HG02943 (cell line): ENCODE data around the gene RAD52.
"Not testable (repeated sequence)": the region's sequence is repeated elsewhere in the genome, so short reads cannot be mapped to it uniquely, and the experiment has no call there.

Source experiments
- ATAC-seq: cut with Tn5 transposase; IDR thresholded peaks from one replicate; pipeline ENCODE4 v1.9.1; 2021; ENCODE audit warnings: mild to moderate bottlenecking, low read depth, moderate library complexity; ENCODE audit not compliant: unreplicated experiment

The RAD52 gene

DNA sequence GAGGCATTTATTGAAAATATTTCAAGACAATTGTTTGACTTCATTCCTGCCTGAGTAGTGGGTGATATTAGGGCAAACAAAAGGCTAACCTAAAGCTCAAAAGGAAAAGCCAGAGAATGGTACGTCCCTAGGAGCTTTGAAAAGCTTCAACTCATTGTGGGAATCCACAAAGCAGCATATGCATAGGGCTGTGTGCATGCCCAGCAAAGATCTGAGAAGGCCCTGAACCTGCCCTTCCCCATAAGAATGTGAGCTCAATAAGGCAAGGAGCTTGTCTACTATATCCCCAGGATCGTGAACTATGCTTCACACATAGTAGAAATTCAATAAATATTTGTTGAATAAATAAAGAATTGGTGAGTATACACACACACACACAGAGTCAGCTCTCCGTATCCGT is 19.1 kb upstream of the RAD52 start:
- no peak for ATAC-seq

DNA sequence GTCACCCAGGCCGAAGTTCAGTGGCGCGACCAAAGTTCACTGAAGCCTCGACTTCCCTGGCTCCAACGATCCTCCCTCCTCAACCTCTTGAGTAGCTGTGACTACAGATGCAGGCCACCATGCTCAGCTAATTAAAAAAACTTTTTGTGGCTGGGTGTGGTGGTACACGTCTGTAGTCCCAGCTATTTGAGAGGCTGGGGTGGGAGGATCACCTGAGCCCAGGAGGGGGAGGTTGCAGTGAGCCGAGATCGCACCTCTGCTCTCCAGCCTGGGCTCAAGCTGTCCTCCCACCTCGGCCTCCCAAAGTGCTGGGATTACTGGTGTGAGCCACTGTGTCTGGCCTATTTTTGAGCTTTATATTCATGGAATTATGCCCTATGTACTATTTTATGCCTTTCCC is 18.1 kb upstream of the RAD52 start:
- no peak for ATAC-seq

DNA sequence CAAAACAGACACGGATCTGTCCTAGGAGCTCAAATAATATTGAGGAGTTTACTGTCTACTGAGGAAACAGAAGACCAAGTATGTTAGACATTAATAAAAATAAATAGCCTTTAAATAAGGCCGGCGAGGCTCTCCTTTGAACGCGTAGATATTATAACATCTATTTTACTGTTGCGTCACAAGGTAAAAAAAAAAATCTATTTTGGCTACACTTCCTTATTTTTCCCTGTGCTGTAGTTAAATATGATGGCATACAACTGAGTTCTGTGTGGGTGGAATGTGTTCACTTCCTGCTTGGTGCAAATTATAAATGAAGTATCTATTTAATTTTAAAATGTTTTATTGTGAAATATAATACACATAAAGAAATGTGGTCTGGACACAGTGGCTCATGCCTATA is 17.2 kb upstream of the RAD52 start:
- ATAC-seq, result no peak

DNA sequence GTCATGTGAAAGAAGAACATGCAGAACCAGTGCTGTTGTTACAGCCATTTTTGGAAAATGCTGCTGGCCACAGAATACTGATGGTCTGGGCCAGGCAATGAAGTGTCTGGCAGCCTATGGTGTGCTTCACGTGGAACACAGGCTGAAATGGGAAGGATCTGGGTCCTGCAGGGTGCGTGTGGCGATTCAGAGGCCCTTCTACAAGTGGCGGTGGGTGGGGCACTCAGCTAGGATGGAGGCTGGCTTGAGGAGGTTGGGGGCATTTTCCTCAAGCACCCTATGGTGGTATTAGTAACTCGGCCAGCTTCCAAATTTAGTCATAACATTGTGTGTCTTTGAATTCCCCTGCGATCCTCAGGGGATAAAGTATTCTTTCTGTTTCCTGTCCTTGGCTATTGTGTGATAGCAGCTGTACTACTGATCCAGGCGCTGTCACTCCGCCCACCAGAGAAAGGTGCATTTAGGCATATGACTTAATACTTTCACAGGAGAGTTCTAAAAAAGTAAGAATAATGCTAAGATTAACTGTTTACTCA is 9.2 kb upstream of the RAD52 start:
- no peak for ATAC-seq

DNA sequence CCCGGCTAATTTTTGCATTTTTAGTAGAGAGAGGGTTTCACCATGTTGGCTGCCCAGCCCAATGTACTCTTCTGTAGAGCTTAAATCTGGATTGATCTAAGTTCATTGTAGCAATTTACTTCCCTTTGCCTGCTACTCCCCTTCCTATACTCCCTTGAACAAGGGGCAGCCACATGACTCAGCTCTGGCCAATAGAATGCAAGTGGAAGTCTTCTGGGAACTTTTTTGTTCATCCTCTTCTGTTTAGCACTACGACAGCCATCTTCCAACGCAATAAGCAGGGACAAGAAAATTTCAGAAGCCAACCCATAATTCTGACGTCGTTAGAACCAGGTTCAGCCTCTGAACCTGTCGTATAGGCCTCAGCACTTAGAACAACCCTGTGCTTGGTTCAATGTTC is 6.4 kb upstream of the RAD52 start:
- no peak for ATAC-seq

DNA sequence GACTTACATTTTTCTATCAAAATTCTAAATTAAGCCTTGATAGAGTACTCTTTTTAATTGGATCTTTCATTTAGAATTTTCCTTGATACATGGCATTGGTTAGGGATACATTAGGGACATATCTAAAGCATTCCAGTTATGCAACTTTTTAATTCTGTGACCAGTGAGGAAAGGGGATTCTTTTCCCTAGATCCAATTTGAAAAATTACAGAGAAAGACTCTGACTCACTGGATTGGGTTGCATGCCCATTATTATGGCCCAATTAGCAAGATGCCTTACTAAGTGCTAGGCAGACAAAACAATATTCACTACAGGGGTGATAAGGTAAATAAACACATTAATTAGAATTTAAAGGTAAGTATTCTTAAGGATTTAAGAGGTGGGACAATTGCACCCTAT is 5.2 kb upstream of the RAD52 start:
- ATAC-seq, result no peak

DNA sequence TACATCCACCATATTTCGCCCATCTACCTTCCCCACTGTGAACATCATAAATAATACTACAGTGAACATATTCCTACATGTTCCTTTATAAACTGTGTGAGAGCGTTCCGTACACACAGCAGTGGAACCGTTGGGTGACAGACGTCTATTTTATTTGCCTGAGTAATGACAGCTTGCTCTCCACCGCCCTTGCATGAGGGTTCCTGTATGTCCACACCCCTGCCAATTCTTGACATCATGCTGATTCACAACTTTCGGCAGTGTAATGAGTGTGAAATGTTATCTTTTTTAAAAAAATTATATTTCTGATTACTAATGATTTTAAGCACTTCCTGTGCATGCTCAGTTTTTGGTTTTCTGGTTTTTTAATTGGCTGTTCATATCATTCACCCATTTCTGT is 4.3 kb upstream of the RAD52 start:
- no peak for ATAC-seq

DNA sequence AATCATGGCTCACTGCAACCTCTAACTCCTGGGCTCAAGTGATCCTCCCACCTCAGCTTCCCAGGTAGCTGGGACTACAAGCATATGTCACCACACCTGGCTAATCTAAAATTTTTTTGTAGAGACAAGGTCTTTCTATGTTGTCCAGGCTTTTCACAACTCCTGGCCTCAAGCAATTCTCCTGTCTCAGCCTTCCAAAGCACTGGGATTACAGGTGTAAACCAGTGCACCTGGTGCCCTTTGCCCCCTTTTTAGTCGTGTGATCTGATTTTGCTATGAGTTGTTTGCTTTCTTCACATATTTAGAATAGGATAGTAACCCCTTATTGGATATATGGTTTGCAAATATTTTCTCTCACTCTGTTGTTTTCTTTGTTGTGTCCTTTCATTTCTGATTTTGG is 1.7 kb upstream of the RAD52 start:
- ATAC-seq, result no peak

DNA sequence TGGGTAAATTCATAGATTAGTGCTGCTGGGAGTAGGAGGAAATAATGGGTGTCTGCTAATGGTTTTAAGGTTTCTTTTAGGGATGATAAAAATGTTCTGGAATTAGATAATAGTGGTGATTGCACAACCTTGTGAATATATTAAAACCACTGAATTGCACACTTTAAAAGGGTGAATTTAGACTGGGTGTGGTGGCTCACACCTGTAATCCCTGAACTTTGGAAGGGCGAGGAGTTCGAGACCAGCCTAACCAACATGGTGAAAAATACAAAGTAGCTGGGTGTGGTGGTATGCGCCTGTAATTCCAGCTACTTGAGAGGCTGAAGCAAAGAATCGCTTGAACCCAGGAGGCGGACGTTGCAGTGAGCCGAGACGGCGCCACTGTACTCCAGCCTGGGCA is 1.3 kb downstream of the RAD52 start:
- no peak for ATAC-seq

DNA sequence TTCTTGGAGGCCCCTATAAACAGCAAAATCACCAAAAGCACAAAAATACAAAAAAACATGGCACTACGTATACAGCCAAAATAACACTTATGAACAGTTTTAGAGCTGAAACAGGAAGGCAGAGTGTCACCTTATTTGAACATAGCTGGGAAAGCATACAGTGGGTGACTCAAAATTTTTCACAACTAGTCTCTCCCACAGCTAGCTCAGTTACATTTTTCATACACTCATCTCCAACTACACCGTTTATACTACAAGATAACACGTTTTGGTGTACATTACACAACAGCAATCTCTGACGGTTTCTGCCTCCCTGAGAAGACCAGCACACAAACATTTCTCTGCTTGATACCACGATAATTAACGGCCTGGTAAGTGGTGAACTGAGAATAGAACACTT is 2.9 kb downstream of the RAD52 start:
- ATAC-seq, result no peak

DNA sequence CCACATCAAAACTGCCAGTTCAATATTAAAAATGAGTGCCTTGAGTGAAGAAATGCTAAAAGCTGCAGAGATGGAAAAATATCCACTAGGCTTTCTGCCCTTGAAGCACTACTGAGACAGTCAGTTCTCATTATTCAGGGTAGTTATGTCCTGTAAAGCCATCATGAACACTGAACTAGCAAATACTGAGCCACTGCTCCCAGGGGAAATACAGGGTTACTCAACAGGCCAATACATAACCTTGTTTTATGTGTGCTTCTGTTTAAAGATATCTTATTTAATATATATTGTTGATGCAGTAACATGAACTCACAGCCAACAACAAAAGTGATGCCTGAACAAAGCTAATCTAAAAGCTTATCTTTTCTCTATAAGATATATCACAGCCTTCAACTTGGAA is 3.3 kb downstream of the RAD52 start:
- no peak for ATAC-seq

DNA sequence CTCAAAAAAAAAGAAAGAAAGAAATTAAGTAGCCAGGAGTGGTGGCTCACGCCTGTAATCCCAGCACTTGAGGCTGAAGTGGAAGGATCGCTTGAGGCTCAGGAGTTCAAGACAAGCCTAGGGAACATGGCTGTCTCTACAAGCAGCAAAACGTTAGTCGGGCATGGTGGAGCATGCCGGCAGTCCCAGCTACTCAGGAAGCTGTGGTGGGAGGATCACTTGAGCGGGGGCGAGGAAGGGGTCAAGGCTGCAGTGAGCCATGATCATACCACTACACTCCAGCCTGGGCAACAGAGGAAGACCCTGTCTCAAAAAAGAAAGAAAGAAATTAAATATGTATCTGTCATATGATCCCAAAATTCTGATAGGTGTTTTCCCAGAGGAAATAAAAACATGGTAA is 5.3 kb downstream of the RAD52 start:
- no peak for ATAC-seq

DNA sequence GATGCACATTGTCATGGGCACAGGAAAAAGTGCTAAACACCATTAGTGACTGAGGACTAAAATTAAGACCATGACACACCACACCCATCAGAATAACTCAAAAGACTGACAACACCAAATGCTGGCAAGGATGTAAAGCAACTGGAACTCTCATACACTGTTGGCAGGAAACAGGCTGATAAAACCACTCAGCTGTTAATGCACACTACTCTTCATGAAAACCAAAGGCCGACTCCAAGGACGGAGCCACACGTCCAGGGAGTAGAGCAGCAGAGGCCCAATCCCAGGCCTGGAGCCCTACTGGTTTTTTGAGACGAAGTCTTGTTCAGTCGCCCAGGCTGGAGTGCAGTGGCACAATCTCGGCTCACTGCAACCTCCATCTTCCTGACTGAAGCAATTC is 6.4 kb downstream of the RAD52 start:
- no peak for ATAC-seq

DNA sequence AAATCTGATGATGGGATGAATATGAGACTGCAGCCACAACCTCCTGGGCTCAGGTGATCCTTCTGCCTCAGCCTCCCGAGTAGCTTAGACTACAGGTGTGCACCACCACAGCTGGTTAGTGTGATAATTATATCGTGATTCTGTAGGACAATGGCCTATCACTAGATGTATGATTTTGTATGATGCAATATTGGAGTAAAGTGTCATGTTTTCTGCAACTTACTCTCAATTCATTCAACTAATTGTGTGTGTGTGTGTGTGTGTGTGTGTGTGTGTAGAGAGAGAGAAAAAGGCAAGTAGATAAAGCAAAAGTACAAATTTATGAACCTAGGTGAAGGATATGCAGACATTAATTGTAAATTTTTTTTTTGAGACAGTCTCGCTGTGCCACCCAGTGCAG is 10.7 kb downstream of the RAD52 start:
- no peak for ATAC-seq

DNA sequence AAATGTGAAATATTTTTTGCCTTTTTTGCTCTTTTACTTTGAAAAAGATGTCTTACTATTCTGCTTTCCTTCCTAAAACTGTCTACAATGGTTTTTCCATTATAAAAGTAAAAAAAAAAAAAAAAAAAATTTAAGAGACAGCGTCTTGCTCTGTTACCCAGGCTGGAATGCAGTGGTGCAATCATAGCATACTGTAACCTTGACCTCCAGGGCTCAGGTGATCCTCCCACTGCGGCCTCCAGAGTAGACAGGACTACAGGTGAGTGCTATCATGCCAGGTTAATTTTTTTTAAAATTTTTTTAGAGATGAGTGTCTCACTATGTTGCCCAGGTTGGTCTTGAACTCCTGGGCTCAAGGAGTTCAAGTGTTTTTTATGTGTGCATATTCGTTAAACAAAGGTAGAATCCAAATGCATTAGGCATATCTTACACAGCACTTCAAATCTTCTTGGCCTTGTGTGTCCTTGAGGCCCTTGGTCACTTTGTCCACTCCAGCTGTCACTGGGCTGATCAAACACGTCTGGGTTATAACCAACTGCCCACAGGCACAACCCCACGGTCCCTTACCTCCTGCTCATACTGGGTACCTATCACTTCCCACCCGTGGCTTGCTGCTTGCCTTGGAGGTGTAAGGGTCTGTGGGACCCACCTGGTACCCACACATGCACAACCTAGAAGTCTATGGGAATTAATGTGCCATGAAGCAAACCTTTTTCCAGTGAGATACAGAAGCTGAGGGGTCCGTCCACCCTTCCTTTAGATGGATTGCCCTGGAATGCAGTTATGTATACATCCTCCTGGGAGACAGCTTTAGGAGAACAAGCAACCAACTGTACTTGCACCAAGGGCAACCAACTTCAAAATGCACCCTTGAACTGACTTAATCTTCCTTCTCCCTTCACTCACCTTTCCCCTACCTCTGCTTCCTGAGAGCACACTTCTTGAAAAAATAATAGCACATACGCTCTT is 12.8 kb downstream of the RAD52 start:
- no peak for ATAC-seq

DNA sequence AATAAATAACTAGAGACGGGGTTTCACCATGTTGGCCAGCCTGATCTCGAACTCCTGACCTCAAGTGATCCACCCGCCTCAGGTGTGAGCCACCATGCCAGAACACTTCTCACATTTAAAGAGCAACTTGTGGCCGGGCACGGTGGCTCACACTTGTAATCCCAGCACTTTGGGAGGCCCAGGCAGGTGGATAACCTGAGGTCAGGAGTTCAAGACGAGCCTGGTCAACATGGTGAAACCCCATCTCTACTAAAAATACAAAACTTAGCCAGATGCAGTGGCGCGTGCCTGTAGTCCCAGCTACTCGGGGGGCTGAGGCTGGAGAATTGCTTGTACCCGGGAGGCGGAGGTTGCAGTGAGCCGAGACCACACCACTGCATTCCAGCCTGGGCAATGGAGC is 13.6 kb downstream of the RAD52 start:
- not testable (repeated sequence) for ATAC-seq

DNA sequence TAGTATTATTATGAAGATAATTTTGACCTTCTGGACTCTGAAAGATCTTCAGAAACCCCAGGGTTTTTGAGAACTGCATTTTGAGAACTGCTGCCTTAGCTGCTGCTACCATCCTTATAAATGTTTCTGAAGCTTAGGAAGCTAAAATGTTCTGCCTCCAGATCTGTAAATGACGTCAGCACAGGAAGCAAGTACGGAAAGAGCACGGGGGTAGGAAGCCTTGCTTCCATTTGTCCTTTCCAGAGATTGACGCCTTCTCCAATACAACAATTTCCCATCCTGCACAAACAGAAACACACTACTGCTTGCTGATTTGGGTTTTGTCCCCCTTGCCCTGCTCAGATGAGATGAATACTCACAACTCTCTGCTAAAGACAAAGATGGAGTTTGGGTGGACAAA is 17.9 kb downstream of the RAD52 start:
- no peak for ATAC-seq

DNA sequence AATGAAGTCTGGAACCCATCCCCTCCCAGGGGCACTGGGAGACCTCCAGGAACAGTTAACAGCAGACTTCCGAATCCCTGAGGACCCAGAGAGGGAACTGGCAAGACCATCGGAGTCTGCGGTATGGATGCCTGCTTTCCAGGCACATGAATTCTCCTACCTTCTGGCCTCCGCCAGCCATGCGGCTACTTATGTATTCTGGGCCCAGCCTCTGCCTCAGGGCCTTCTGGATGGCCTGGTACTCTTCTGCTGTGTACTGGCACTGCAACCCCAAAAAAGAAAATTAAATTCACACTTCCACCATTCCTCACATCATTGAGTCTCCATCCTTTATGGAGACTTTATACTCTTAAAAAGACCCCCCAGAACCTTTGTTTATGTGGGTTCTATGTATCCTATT is 18.4 kb downstream of the RAD52 start:
- no peak for ATAC-seq

DNA sequence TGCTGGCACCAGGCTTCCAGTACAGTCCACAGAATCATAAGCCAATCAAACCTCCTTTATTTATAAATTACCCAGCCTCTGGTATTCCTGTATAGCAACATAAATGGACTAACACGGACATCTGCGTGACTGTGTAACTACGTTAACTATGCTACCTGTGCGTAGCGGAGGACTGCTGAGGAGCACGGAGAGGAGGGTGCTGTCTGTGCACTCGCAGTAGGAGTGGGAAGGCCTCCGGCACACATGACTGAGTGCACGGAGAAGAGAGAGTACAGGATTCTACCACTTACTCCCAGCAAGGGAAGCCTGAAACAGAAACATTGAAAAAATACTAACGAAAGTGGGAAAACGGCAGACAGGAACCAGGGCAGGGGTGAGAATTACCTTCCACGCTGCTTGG is 22.9 kb downstream of the RAD52 start:
- no peak for ATAC-seq

DNA sequence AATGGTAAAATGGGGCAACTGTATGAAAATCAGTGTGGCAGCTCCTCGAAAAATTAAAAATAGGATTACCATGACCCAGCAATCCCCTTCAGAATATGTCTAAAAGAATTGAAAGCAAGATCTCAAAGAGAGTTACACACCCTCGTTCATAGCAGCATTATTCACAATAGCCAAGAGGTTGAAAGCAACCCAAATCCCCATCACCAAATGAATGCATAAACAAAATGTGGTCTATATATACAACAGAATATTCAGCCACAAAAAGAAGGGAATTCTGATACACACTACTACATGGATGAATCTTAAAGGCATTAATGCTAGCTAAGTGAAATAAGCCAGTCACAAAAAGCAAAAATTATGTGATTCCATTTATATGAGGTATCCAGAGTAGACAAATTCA is 27.2 kb downstream of the RAD52 start:
- no peak for ATAC-seq

DNA sequence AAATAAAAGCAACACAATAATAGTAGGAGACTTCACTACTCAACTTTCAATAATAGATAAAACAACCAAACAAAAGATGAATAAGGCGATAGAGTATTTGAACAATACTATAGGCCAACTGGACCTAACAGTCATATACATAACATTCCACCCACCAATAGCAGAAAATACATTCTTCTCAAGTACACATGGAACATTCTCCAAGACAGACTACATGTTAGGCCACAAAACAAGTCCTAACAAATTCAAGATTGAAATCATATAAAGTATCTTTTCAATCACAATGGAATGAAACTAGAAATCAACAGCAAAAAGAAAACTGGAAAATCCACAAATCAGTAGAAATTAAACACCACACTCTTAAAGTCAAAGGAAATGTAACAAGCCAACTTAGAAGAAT is 28.8 kb downstream of the RAD52 start:
- ATAC-seq, result no peak

DNA sequence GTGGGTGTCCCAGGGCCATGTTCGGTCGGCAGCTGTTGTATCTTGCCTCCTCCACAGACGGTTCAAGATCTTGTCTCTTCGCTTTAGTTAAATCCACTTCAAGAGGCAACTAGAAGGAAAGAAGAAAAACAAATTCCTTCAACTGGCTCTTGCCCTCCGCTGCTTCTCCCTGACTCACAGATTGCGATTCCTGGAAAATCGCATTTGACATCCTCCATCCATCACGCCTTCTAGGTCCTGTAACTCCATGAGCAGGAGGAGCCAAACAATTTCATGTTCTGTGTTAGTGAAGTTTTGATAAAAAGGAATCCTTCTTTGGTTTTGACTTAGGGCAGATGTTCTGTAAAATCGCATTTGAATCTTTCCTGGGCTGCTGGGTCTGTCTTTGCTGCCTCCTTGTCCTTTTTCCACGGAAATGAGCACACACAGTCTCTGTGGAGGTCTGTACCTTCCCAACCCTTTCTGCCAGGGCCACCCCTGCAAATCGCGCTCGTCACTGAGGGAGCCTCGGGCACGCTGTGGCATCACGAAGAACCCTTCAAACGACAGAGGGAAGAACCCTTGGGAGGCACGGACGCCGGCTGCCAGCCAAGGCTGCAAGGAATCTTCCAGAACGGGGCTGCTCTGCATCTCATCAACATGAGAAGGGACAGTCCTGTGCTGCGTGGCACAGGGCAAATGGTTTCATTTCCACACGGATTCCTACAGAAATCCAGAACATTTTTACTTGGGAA is 32.6 kb downstream of the RAD52 start:
- no peak for ATAC-seq
